Stimulated activated CD4-positive, alpha-beta T cell treated with anti-CD3 and anti-CD28 coated beads, Interleukin-2, amount 100 ng/mL, for 4 hours (primary cell): ENCODE results near the gene NCL.
"Not testable (repeated sequence)": the region's sequence is repeated elsewhere in the genome, so short reads cannot be mapped to it uniquely, and the experiment has no call there.

Experiments used
- DNase-seq: peaks from one replicate; pipeline ENCODE4 v3.0.0-alpha.2; 2020; ENCODE audit warnings: low read depth

The NCL gene

DNA sequence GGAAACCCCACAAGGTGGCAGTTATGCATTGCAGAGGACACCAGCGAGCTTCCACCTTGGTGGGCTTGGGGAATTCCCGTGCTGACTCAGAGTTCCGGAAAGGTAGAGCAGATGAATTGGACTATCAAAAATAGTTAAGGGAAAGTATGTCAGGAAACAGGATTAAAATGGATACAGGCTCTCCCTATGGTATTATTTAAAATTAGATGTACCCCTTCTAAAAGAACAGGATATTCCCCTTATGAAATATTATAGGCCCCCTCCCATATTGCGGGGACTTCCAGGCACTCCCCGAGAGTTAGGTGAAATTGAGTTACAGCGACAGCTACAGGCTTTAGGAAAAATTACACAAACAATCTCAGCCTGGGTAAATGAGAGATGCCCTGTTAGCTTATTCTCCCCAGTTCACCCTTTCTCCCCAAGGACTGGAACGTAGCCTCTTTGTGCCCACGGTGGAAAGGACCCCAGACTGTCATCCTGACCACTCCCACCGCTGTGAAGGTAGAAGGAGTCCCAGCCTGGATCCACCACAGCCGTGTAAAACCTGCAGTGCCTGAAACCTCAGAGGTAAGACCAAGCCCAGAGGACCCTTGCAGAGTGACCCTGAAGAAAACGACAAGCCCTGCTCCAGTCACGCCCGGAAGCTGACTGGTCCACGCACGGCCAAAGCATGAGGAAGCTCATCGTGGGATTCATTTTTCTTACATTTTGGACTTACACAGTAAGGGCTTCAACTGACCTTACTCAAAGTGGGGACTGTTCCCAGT is 58.5 kb downstream of the NCL start:
- peak; percentile 40 for DNase-seq

DNA sequence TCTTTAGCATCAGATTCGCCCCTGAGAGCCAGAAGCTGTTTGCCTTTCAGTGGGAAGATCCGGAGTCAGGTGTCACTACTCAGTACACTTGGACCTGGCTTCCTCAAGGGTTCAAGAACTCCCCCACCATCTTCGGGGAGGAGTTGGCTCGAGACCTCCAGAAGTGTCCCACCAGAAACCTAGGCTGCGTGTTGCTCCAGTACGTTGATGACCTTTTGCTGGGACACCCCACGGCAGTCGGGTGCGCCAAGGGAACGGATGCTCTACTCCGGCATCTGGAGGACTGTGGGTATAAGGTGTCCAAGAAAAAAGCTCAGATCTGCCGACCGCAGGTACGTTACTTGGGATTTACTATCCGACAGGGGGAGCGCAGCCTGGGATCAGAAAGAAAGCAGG is 60.1 kb downstream of the NCL start:
- not testable (repeated sequence) for DNase-seq
